K562 (cell line): ENCODE measurements around the gene ACP4. TPM values are rescaled to one million over a fixed set of nuclear protein-coding genes. Genes with fewer than 3 reads are reported as not detected.
A peak's percentile ranks its signal among the peaks of the same experiment; 100 is the strongest.

Experiments
- ATF1 ChIP-seq, 2 experiments: fragments of 450-650 bp in 1 of 2; IDR thresholded peaks; 2 replicates each; pipeline ENCODE4 v1.6.1; 2016; ENCODE audit warnings: missing compliant biosample characterization in 1 of 2, missing genetic modification characterization in 1 of 2
- CREB1 ChIP-seq, 2 experiments: sonication (generic) in 1 of 2; formaldehyde crosslinking in 1 of 2; IDR thresholded peaks; 2 replicates each; pipeline versions ENCODE4 v1.6.1 to v1.8.0; 2012 to 2022; ENCODE audit warnings: inconsistent platforms in 1 of 2, mild to moderate bottlenecking in 1 of 2, missing genetic modification reagents in 1 of 2, moderate library complexity in 1 of 2
- EP400 ChIP-seq: fragments of 450-650 bp; IDR thresholded peaks from 2 replicates; pipeline ENCODE4 v1.6.1; 2017; ENCODE audit warnings: antibody characterized with exemption, mild to moderate bottlenecking, moderate library complexity
- FOXK1 ChIP-seq: sonication (generic); formaldehyde crosslinking; IDR thresholded peaks from 2 replicates; pipeline ENCODE4 v1.8.0; 2022; ENCODE audit warnings: missing genetic modification reagents, mild to moderate bottlenecking, borderline replicate concordance
- HNRNPL ChIP-seq: fragments of 200-400 bp; formaldehyde crosslinking; IDR thresholded peaks from 2 replicates; pipeline ENCODE4 v1.6.1; 2017; ENCODE audit warnings: low read depth, mild to moderate bottlenecking, low read length
- HNRNPLL ChIP-seq: fragments of 200-400 bp; formaldehyde crosslinking; IDR thresholded peaks from 2 replicates; pipeline ENCODE4 v1.6.1; 2017; ENCODE audit warnings: low read length, low read depth, mild to moderate bottlenecking; ENCODE audit not compliant: poor library complexity, severe bottlenecking
- KHSRP ChIP-seq: fragments of 450-650 bp; IDR thresholded peaks from 2 replicates; pipeline ENCODE4 v1.6.1; 2017
- MED1 ChIP-seq: sonication (generic); formaldehyde crosslinking; IDR thresholded peaks from 2 replicates; pipeline ENCODE4 v1.8.1; 2023; ENCODE audit warnings: missing genetic modification reagents, borderline replicate concordance
- MYNN ChIP-seq, 2 experiments: sonication (generic); formaldehyde crosslinking in 1 of 2; IDR thresholded peaks; 2 replicates each; pipeline versions ENCODE4 v1.5.0 to v1.6.1; 2016 to 2020; ENCODE audit warnings: antibody characterized with exemption in 1 of 2, missing genetic modification reagents in 1 of 2
- NCOR1 ChIP-seq: fragments of 450-650 bp; IDR thresholded peaks from 2 replicates; pipeline ENCODE4 v1.6.1; 2016; ENCODE audit warnings: mild to moderate bottlenecking, moderate library complexity
- PML ChIP-seq: IDR thresholded peaks from 2 replicates; pipeline ENCODE4 v1.6.1; 2012; ENCODE audit warnings: low read length, inconsistent platforms
- POLR2B ChIP-seq: fragments of 450-650 bp; IDR thresholded peaks from 2 replicates; pipeline ENCODE4 v1.6.1; 2018; ENCODE audit warnings: low read depth; ENCODE audit not compliant: partially characterized antibody
- PTTG1 ChIP-seq: fragments of 450-650 bp; IDR thresholded peaks from 2 replicates; pipeline ENCODE4 v1.6.1; 2016; ENCODE audit warnings: low read depth, mild to moderate bottlenecking, missing genetic modification characterization, missing compliant biosample characterization
- PYGO2 ChIP-seq: fragments of 450-650 bp; IDR thresholded peaks from 2 replicates; pipeline ENCODE4 v1.6.1; 2016; ENCODE audit warnings: mild to moderate bottlenecking, missing genetic modification characterization, moderate library complexity, missing compliant biosample characterization
- SAFB ChIP-seq: fragments of 200-400 bp; formaldehyde crosslinking; IDR thresholded peaks from 2 replicates; pipeline ENCODE4 v1.6.1; 2017; ENCODE audit warnings: low read depth, low read length, borderline replicate concordance
- SUPT5H ChIP-seq: fragments of 450-650 bp; IDR thresholded peaks from 2 replicates; pipeline ENCODE4 v1.6.1; 2016
- TOE1 ChIP-seq, 2 experiments: fragments of 450-650 bp in 1 of 2; sonication (generic) in 1 of 2; formaldehyde crosslinking in 1 of 2; IDR thresholded peaks; 2 replicates each; pipeline versions ENCODE4 v1.7.1 to v1.8.0; 2016 to 2022; ENCODE audit warnings: borderline replicate concordance in 2 of 2, mild to moderate bottlenecking in 2 of 2, antibody characterized with exemption in 1 of 2, inconsistent platforms in 1 of 2, low read depth in 1 of 2, missing genetic modification reagents in 1 of 2, moderate library complexity in 1 of 2
- ZBTB17 ChIP-seq: fragments of 450-650 bp; formaldehyde crosslinking; IDR thresholded peaks from 2 replicates; pipeline ENCODE4 v1.4.0; 2020; ENCODE audit warnings: mild to moderate bottlenecking
- polyA plus RNA-seq, 8 experiments: library from polyadenylated mRNA; depleted of rRNA in 4 of 8; stranded (reverse) in 5 of 8; unstranded in 3 of 8; fragments of >200 nt; fragmentation: Nextera tagmentation in 2 of 8; fragmentation: Illumina TruSeq in 1 of 8; extraction: Ambion mirVana in 2 of 8; extraction: Trizol in 1 of 8; gene quantifications; 2 replicates each; pipeline versions ENCODE4 v1.2.1 to v1.2.3, GENCODE V29; 2011 to 2014; ENCODE audit warnings: inconsistent platforms in 1 of 8, missing spikeins in 1 of 8
- total RNA-seq, 7 experiments: library from RNA; depleted of rRNA in 6 of 7; stranded (reverse); fragments of >200 nt in 6 of 7; fragmentation: Illumina TruSeq in 2 of 7; extraction: Trizol in 2 of 7; gene quantifications; 2 replicates each; pipeline versions ENCODE4 v1.2.1 to v1.2.3, GENCODE V29; 2011 to 2021; ENCODE audit warnings: low replicate concordance in 1 of 7
- TF ChIP-seq, protein P1 (sequence below): IDR thresholded peaks from 2 replicates; pipeline ENCODE4 v1.6.1; 2016; ENCODE audit warnings: missing genetic modification characterization, missing compliant biosample characterization
- TF ChIP-seq, protein P2 (sequence below), 3 experiments: fragments of 200-800 bp in 1 of 3; sonication (Bioruptor generic) in 1 of 3; sonication (generic) in 1 of 3; formaldehyde crosslinking in 1 of 3; IDR thresholded peaks; 2 replicates each; pipeline versions ENCODE4 v1.6.1 to v1.8.0; 2016 to 2022; ENCODE audit warnings: mild to moderate bottlenecking in 2 of 3, missing compliant biosample characterization in 2 of 3, missing genetic modification characterization in 2 of 3, missing genetic modification reagents in 1 of 3
- TF ChIP-seq, protein P3 (sequence below): fragments of 450-650 bp; IDR thresholded peaks from 2 replicates; pipeline ENCODE4 v1.6.1; 2018; ENCODE audit warnings: mild to moderate bottlenecking, low read depth; ENCODE audit not compliant: partially characterized antibody

The ACP4 gene
- total and polyA plus RNA-seq, 9 of the 15 experiments (the other 6 are each of a cell fraction or from before 2014, with no cell fraction given): not detected

DNA sequence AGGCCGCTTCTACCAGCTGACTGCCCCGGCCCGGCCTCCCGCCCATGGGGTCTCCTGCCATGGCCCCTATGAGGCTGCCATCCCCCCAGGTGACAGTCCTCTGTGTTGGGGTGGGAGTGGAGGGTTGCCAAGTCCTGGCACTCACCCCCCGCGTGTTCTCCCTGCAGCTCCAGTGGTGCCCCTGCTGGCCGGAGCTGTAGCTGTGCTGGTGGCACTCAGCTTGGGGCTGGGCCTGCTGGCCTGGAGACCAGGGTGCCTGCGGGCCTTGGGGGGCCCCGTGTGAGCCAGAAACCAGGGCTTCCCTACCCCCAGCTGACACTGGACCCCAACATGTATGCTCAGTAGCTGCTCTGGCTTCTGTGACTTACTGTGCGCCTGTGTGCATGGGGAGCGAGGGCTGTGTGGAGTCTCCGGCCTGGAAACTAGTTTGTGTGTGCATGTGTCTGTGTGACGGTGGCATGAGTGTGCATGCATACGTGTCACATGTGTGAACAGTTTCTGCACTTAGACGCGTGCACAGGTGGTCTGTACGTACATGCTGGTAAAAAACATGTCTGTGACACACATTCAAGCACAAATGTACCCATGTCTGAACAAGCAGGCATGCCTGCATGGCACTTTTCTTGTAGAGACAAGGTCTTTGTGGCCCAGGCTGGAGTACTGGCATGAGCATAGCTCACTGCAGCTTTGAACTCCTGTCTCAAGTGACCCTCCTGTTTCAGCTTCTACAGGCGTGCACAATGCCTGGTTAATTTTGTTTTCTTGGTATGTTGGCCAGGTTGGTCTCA, 4.9 kb downstream of the ACP4 start (continued):
- TF ChIP-seq, protein P1, sequence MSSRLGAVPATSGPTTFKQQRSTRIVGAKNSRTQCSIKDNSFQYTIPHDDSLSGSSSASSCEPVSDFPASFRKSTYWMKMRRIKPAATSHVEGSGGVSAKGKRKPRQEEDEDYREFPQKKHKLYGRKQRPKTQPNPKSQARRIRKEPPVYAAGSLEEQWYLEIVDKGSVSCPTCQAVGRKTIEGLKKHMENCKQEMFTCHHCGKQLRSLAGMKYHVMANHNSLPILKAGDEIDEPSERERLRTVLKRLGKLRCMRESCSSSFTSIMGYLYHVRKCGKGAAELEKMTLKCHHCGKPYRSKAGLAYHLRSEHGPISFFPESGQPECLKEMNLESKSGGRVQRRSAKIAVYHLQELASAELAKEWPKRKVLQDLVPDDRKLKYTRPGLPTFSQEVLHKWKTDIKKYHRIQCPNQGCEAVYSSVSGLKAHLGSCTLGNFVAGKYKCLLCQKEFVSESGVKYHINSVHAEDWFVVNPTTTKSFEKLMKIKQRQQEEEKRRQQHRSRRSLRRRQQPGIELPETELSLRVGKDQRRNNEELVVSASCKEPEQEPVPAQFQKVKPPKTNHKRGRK (tag): no peak
- TF ChIP-seq KHSRP (no peak), POLR2B (peak; percentile 71), MYNN (IDR thresholded peaks at IDR 0.05) (peak; percentile 55; the same call in 1 of the 2 replicates), MYNN (CRISPR knock-in tag; IDR thresholded peaks at IDR 0.05) (no peak), HNRNPLL (no peak), ZBTB17 (CRISPR knock-in tag) (no peak), EP400 (no peak), PTTG1 (tag) (no peak), ATF1 (CRISPR knock-in tag; IDR thresholded peaks at IDR 0.05) (0 out of 2 replicates have a peak, but pooled peaks have one; percentile 4), ATF1 (tag; IDR thresholded peaks at IDR 0.05) (no peak), HNRNPL (0 out of 2 replicates have a peak, but pooled peaks have one; percentile 56), NCOR1 (peak; percentile 6), CREB1 (IDR thresholded peaks at IDR 0.05) (peak; percentile 10; the same call in 1 of the 2 replicates), CREB1 (CRISPR knock-in tag; IDR thresholded peaks at IDR 0.05) (no peak; the same call in none of the 2 replicates), PYGO2 (tag) (no peak), MED1 (CRISPR knock-in tag) (no peak), FOXK1 (no peak), PML (peak; percentile 44), TOE1 (IDR thresholded peaks at IDR 0.05; ENCODE audit: borderline replicate concordance) (no peak), TOE1 (CRISPR knock-in tag; IDR thresholded peaks at IDR 0.05; ENCODE audit: borderline replicate concordance, low read depth) (peak; percentile 64; the same call in 1 of the 2 replicates), SUPT5H (peak; percentile 83), SAFB (no peak)
- TF ChIP-seq, protein P2, sequence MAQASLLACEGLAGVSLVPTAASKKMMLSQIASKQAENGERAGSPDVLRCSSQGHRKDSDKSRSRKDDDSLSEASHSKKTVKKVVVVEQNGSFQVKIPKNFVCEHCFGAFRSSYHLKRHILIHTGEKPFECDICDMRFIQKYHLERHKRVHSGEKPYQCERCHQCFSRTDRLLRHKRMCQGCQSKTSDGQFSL (CRISPR knock-in tag; IDR thresholded peaks at IDR 0.05): peak; percentile 48; the same call in 1 of the 2 replicates
- TF ChIP-seq, protein P2 (tag; IDR thresholded peaks at IDR 0.05): no peak
- TF ChIP-seq, protein P3, sequence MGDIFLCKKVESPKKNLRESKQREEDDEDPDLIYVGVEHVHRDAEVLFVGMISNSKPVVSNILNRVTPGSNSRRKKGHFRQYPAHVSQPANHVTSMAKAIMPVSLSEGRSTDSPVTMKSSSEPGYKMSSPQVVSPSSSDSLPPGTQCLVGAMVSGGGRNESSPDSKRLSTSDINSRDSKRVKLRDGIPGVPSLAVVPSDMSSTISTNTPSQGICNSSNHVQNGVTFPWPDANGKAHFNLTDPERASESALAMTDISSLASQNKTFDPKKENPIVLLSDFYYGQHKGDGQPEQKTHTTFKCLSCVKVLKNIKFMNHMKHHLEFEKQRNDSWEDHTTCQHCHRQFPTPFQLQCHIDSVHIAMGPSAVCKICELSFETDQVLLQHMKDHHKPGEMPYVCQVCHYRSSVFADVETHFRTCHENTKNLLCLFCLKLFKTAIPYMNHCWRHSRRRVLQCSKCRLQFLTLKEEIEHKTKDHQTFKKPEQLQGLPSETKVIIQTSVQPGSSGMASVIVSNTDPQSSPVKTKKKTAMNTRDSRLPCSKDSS: no peak
